T47D (cell line): ENCODE measurements around the gene THEMIS.
"Not testable (repeated sequence)": the region's sequence is repeated elsewhere in the genome, so short reads cannot be mapped to it uniquely, and the experiment has no call there.

Experiments used
- DNase-seq, 2 experiments: peaks; one replicate each; pipeline versions ENCODE4 v3.0.0 to v3.0.0-alpha.2; 2011 to 2012; ENCODE audit warnings: low read depth in 1 of 2, low spot score in 1 of 2
- JUND ChIP-seq: IDR thresholded peaks from 2 replicates; pipeline ENCODE4 v1.6.1; 2012; ENCODE audit warnings: low read depth
- in situ Hi-C: cut with HindIII; loops from 2 replicates; pipeline ENCODE4 v1.10.0; 2016; ENCODE audit warnings: low sequenced_read_pairs, low pct_unique_long_range_greater_than_20kb

Gene THEMIS

GRCh38 chr6:127793396-127793795 lies 107.5 kb downstream of the THEMIS start:
- DNase-seq: no peak
- TF ChIP-seq JUND: no peak
- in situ Hi-C loops: no loop called here

- DNase-seq: no peak
- TF ChIP-seq JUND: no peak
- in situ Hi-C loops: no loop called here
Measured at GRCh38 chr6:127792616-127793015, 108.2 kb downstream of the THEMIS start.

- no peak for TF ChIP-seq JUND
- in situ Hi-C loops: no loop called here
- no peak for DNase-seq
Measured at GRCh38 chr6:127791779-127792528, 108.9 kb downstream of the THEMIS start.

- TF ChIP-seq JUND: no peak
- DNase-seq: no peak
- in situ Hi-C loops: no loop called here
Measured at GRCh38 chr6:127790571-127790970, 110.3 kb downstream of the THEMIS start.

GRCh38 chr6:127786109-127786508 lies 114.7 kb downstream of the THEMIS start:
- no peak for TF ChIP-seq JUND
- in situ Hi-C loops: no loop called here

GRCh38 chr6:127784468-127784867 lies 116.4 kb downstream of the THEMIS start:
- in situ Hi-C loops: no loop called here
- DNase-seq: no peak
- TF ChIP-seq JUND: no peak

More at GRCh38 chr6:127786109-127786508, 114.7 kb downstream of the THEMIS start:
- DNase-seq: no peak

GRCh38 chr6:127781636-127782272 lies 119.1 kb downstream of the THEMIS start:
- DNase-seq, in situ Hi-C loops: not testable (repeated sequence)

- no peak for TF ChIP-seq JUND
- DNase-seq: no peak
- in situ Hi-C loops: no loop called here
Measured at GRCh38 chr6:127776320-127776719, 124.5 kb downstream of the THEMIS start.

- DNase-seq: no peak
- in situ Hi-C loops: no loop called here
- TF ChIP-seq JUND: no peak
Measured at GRCh38 chr6:127775371-127775770, 125.5 kb downstream of the THEMIS start.

GRCh38 chr6:127768745-127769144 lies 132.1 kb downstream of the THEMIS start:
- no peak for DNase-seq
- in situ Hi-C loops: no loop called here
- no peak for TF ChIP-seq JUND

GRCh38 chr6:127768223-127768622 lies 132.6 kb downstream of the THEMIS start:
- no peak for DNase-seq

GRCh38 chr6:127765949-127766348 lies 134.9 kb downstream of the THEMIS start:
- DNase-seq: no peak
- no peak for TF ChIP-seq JUND
- in situ Hi-C loops: no loop called here

More at GRCh38 chr6:127768223-127768622, 132.6 kb downstream of the THEMIS start:
- no peak for TF ChIP-seq JUND
- in situ Hi-C loops: no loop called here

- DNase-seq: no peak
- no peak for TF ChIP-seq JUND
- in situ Hi-C loops: no loop called here
Measured at GRCh38 chr6:127762284-127762683, 138.6 kb downstream of the THEMIS start.
